GM23338 (cell line): ENCODE data around the gene SPINK4. TPM values are rescaled to one million over a fixed set of nuclear protein-coding genes. Genes with fewer than 3 reads are reported as not detected.

Experiments
- ATAC-seq: fragments of 200-7000 bp; cut with Tn5 transposase; 3 replicates; pipeline ENCODE4 v1.9.1; 2020
- DNase-seq: peaks from one replicate; pipeline ENCODE4 v3.0.0-alpha.2; 2015; ENCODE audit warnings: low spot score
- H2AFZ ChIP-seq: fragments of 200-600 bp; sonication (generic); 2 replicates; pipeline ENCODE4 v1.8.0; 2016; ENCODE audit warnings: antibody characterized with exemption, mild to moderate bottlenecking, moderate library complexity
- H3F3A ChIP-seq: fragments of 200-600 bp; sonication (generic); replicated peaks from 2 replicates; pipeline ENCODE4 v1.8.0; 2017; ENCODE audit warnings: antibody characterized with exemption, mixed run types, low read depth
- H3K27ac ChIP-seq: fragments of 200-600 bp; sonication (generic); 2 replicates; pipeline ENCODE4 v1.6.1; 2016; ENCODE audit warnings: low read depth
- H3K27me3 ChIP-seq: fragments of 200-600 bp; sonication (generic); 2 replicates; pipeline ENCODE4 v1.8.0; 2016; ENCODE audit warnings: mild to moderate bottlenecking, mixed run types, moderate library complexity; ENCODE audit not compliant: insufficient read depth
- H3K36me3 ChIP-seq: fragments of 200-600 bp; sonication (generic); 2 replicates; pipeline ENCODE4 v1.8.0; 2016; ENCODE audit warnings: mild to moderate bottlenecking; ENCODE audit not compliant: insufficient read depth
- H3K4me1 ChIP-seq: fragments of 200-600 bp; sonication (generic); 2 replicates; pipeline ENCODE4 v1.8.0; 2016; ENCODE audit warnings: mild to moderate bottlenecking, moderate library complexity; ENCODE audit not compliant: insufficient read depth
- H3K4me2 ChIP-seq: fragments of 200-600 bp; sonication (generic); 2 replicates; pipeline ENCODE4 v1.7.1; 2017; ENCODE audit warnings: mixed run types
- H3K4me3 ChIP-seq: fragments of 200-600 bp; sonication (generic); 2 replicates; pipeline ENCODE4 v1.6.1; 2016; ENCODE audit warnings: mixed run types
- H3K79me2 ChIP-seq: fragments of 200-600 bp; sonication (generic); replicated peaks from 2 replicates; pipeline ENCODE4 v1.8.0; 2017; ENCODE audit warnings: mild to moderate bottlenecking; ENCODE audit not compliant: insufficient read depth
- H3K9me2 ChIP-seq: fragments of 200-600 bp; sonication (generic); 2 replicates; pipeline ENCODE4 v1.8.0; 2017; ENCODE audit not compliant: insufficient read depth
- H4K20me1 ChIP-seq: fragments of 200-600 bp; sonication (generic); replicated peaks from 2 replicates; pipeline ENCODE4 v1.8.0; 2017; ENCODE audit warnings: mild to moderate bottlenecking; ENCODE audit not compliant: insufficient read depth
- H3K27ac Mint-ChIP-seq: 2 replicates; pipeline ENCODE4 v1.8.0; 2020; ENCODE audit warnings: inconsistent platforms, mild to moderate bottlenecking, moderate library complexity, mixed read lengths
- H3K27me3 Mint-ChIP-seq: 3 replicates; pipeline ENCODE4 v1.8.0; 2022; ENCODE audit warnings: low read depth, mild to moderate bottlenecking, moderate library complexity, mixed read lengths, inconsistent platforms; ENCODE audit not compliant: insufficient read depth, poor library complexity
- H3K36me3 Mint-ChIP-seq: 3 replicates; pipeline ENCODE4 v1.8.0; 2021; ENCODE audit warnings: low read depth, mild to moderate bottlenecking, inconsistent platforms, moderate library complexity, mixed read lengths
- H3K4me1 Mint-ChIP-seq: 3 replicates; pipeline ENCODE4 v1.8.0; 2020; ENCODE audit warnings: mild to moderate bottlenecking, inconsistent platforms, mixed read lengths
- H3K4me3 Mint-ChIP-seq: 3 replicates; pipeline ENCODE4 v1.8.0; 2021; ENCODE audit warnings: moderate library complexity, mild to moderate bottlenecking, inconsistent platforms, mixed read lengths
- H3K9me3 Mint-ChIP-seq: 3 replicates; pipeline ENCODE4 v1.8.0; 2020; ENCODE audit warnings: moderate library complexity, mild to moderate bottlenecking, inconsistent platforms, mixed read lengths
- NANOG ChIP-seq: IDR thresholded peaks from 2 replicates; pipeline ENCODE4 v1.6.1; 2016; ENCODE audit warnings: antibody characterized with exemption, borderline replicate concordance
- STAT1 ChIP-seq: IDR thresholded peaks from one replicate; pipeline ENCODE4 v1.6.1; 2016; ENCODE audit warnings: antibody characterized with exemption; ENCODE audit not compliant: unreplicated experiment
- ZNF114 ChIP-seq: fragments of 250-450 bp; sonication (Bioruptor Pico); IDR thresholded peaks from 2 replicates; pipeline ENCODE4 v1.5.0; 2020; ENCODE audit warnings: mild to moderate bottlenecking, moderate library complexity
- long read RNA-seq: library from polyadenylated mRNA; unstranded; transcript quantifications from one replicate; pipeline ENCODE4 v2.0.0, GENCODE V29; 2020; ENCODE audit not compliant: unreplicated experiment
- polyA plus RNA-seq: library from polyadenylated mRNA; unstranded; fragments of >200 nt; fragmentation: Nextera tagmentation; extraction: Ambion mirVana; gene quantifications from 2 replicates; pipeline ENCODE4 v1.2.1, GENCODE V29; 2016
- total RNA-seq: library from RNA; depleted of rRNA; stranded (reverse); fragments of >200 nt; shearing (Covaris generic); gene quantifications from 2 replicates; pipeline ENCODE4 v1.2.3, GENCODE V29; 2014; rRNA removed
- TF ChIP-seq, protein P1 (sequence below): IDR thresholded peaks from one replicate; pipeline ENCODE4 v1.6.1; 2018; ENCODE audit warnings: antibody characterized with exemption; ENCODE audit not compliant: unreplicated experiment
- TF ChIP-seq, protein P2 (sequence below): IDR thresholded peaks from 2 replicates; pipeline ENCODE4 v1.6.1; 2016; ENCODE audit warnings: antibody characterized with exemption

Gene SPINK4, protein sequence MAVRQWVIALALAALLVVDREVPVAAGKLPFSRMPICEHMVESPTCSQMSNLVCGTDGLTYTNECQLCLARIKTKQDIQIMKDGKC
- total RNA-seq (not detected in 2 replicates), polyA plus RNA-seq (not detected in 2 replicates)
- long read RNA-seq, result 0 reads

DNA sequence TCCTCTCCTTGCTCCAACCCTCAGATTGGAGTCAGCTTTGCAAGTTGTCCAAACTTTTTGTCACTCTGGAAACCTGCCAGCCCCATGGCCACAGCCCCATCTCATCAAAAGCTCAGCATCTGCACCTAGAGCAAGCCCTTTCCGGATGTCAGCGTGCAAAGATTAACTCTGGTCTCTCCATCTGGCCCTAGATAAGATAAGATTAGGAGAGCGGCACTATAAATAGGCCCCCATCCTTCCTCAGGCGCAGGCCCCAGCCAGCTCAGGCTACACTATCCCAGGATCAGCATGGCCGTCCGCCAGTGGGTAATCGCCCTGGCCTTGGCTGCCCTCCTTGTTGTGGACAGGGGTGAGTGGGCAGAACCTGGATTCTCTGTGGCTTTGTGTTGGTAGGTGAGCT lies at the start of gene SPINK4:
Gene SPINK4 (plus strand): TSS at position 247 of the 400 bp plus-strand sequence. CDS start 42 bp downstream, at position 289.
- Histone ChIP-seq H3K4me1 (no peaks in the 10 kb centered on the region), H3K79me2 (no peaks in the 10 kb centered on the region), H3K9me2 (no peaks in the 10 kb centered on the region), H4K20me1 (no peaks in the 10 kb centered on the region), H3F3A (no peaks in the 10 kb centered on the region), H3K4me3 (no peak within 1 kb of the TSS), H3K27ac (no peak within 1 kb of the TSS), H3K27me3 (no peaks in the 10 kb centered on the region), H3K4me2 (no peak within 1 kb of the TSS), H3K36me3 (no peaks in the 10 kb centered on the region), H2AFZ (no peak within 1 kb of the TSS)
- ATAC-seq (no peak), DNase-seq (no peak)
- TF ChIP-seq, protein P1, sequence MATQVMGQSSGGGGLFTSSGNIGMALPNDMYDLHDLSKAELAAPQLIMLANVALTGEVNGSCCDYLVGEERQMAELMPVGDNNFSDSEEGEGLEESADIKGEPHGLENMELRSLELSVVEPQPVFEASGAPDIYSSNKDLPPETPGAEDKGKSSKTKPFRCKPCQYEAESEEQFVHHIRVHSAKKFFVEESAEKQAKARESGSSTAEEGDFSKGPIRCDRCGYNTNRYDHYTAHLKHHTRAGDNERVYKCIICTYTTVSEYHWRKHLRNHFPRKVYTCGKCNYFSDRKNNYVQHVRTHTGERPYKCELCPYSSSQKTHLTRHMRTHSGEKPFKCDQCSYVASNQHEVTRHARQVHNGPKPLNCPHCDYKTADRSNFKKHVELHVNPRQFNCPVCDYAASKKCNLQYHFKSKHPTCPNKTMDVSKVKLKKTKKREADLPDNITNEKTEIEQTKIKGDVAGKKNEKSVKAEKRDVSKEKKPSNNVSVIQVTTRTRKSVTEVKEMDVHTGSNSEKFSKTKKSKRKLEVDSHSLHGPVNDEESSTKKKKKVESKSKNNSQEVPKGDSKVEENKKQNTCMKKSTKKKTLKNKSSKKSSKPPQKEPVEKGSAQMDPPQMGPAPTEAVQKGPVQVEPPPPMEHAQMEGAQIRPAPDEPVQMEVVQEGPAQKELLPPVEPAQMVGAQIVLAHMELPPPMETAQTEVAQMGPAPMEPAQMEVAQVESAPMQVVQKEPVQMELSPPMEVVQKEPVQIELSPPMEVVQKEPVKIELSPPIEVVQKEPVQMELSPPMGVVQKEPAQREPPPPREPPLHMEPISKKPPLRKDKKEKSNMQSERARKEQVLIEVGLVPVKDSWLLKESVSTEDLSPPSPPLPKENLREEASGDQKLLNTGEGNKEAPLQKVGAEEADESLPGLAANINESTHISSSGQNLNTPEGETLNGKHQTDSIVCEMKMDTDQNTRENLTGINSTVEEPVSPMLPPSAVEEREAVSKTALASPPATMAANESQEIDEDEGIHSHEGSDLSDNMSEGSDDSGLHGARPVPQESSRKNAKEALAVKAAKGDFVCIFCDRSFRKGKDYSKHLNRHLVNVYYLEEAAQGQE, result no peak
- Mint-ChIP-seq H3K9me3 (no peaks in the 10 kb centered on the region; the same call in 2 of the 3 replicates), H3K4me3 (no peak within 1 kb of the TSS), H3K36me3 (no peaks in the 10 kb centered on the region), H3K27me3 (peaks cover 3% of the 10 kb centered on the region), H3K4me1 (no peaks in the 10 kb centered on the region), H3K27ac (no peak within 1 kb of the TSS)

DNA sequence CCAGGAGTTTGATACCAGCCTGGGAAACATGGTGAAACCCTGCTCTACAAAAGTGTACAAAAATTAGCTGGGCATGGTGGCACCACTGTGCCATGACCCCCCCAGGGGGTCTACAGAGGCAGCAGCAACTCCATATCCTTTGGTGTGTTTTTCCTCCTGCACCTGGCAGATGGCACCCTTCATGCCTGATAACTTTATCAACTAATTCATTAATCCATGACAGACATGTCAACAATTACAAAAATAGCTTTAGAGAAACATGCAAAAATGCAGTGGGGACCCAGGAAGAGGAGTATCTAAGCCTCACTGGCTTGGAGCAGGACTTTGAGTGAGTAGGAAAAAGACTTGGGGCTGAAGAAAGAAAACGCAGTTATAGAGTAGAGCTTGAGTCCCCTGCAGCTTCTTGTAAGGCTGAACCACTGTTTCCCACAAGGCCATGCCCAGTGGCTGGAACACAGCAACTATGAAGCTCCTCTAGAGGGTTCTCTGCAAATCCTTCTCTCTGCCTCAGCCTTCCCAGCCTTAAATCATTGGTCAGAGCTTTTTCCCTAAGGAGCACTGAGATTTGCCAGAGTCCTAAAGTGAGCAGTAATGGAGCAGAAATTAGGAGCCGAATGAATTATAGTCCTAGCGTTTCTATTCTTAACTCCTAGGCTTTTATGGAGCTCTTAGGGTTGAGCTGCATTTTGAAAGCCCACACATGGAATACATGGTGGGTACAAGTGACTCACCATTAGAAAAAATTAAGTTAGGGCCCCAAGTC lies 47.3 kb upstream of the SPINK4 start:
- no peaks in the 10 kb centered on the region for H3K9me3 Mint-ChIP-seq
- H3K4me3 ChIP-seq, result no peak overlapping the region
- TF ChIP-seq, protein P2, sequence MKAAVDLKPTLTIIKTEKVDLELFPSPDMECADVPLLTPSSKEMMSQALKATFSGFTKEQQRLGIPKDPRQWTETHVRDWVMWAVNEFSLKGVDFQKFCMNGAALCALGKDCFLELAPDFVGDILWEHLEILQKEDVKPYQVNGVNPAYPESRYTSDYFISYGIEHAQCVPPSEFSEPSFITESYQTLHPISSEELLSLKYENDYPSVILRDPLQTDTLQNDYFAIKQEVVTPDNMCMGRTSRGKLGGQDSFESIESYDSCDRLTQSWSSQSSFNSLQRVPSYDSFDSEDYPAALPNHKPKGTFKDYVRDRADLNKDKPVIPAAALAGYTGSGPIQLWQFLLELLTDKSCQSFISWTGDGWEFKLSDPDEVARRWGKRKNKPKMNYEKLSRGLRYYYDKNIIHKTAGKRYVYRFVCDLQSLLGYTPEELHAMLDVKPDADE, result no peak
- TF ChIP-seq, protein P1, result no peak
- TF ChIP-seq NANOG (no peak), ZNF114 (CRISPR knock-in tag) (no peak), STAT1 (no peak)

More for the DNA sequence above, 47.3 kb upstream of the SPINK4 start:
- Mint-ChIP-seq H3K4me3 (no peak overlapping the region), H3K36me3 (no peaks in the 10 kb centered on the region), H3K27ac (no peak overlapping the region), H3K27me3 (no peaks in the 10 kb centered on the region), H3K4me1 (peaks cover under 1% of the 10 kb centered on the region)
- Histone ChIP-seq H3K4me1 (no peaks in the 10 kb centered on the region), H3K27ac (no peak overlapping the region), H2AFZ (0 out of 2 replicates have a peak overlapping the region, but pooled peaks have one; percentile 26), H4K20me1 (no peaks in the 10 kb centered on the region), H3K27me3 (no peaks in the 10 kb centered on the region), H3K79me2 (no peaks in the 10 kb centered on the region), H3K4me2 (no peak overlapping the region), H3K9me2 (no peaks in the 10 kb centered on the region), H3K36me3 (no peaks in the 10 kb centered on the region), H3F3A (no peaks in the 10 kb centered on the region)
- DNase-seq, result no peak
- no peak for ATAC-seq
